GM23338 (cell line): ENCODE data around the gene RNF180. TPM values are rescaled to one million over a fixed set of nuclear protein-coding genes. Genes with fewer than 3 reads are reported as not detected.

Experiments
- ATAC-seq: fragments of 200-7000 bp; cut with Tn5 transposase; 3 replicates; pipeline ENCODE4 v1.9.1; 2020
- DNase-seq: peaks from one replicate; pipeline ENCODE4 v3.0.0-alpha.2; 2015; ENCODE audit warnings: low spot score
- H2AFZ ChIP-seq: fragments of 200-600 bp; sonication (generic); 2 replicates; pipeline ENCODE4 v1.8.0; 2016; ENCODE audit warnings: antibody characterized with exemption, mild to moderate bottlenecking, moderate library complexity
- H3F3A ChIP-seq: fragments of 200-600 bp; sonication (generic); replicated peaks from 2 replicates; pipeline ENCODE4 v1.8.0; 2017; ENCODE audit warnings: antibody characterized with exemption, mixed run types, low read depth
- H3K27ac ChIP-seq: fragments of 200-600 bp; sonication (generic); 2 replicates; pipeline ENCODE4 v1.6.1; 2016; ENCODE audit warnings: low read depth
- H3K27me3 ChIP-seq: fragments of 200-600 bp; sonication (generic); 2 replicates; pipeline ENCODE4 v1.8.0; 2016; ENCODE audit warnings: mild to moderate bottlenecking, mixed run types, moderate library complexity; ENCODE audit not compliant: insufficient read depth
- H3K36me3 ChIP-seq: fragments of 200-600 bp; sonication (generic); 2 replicates; pipeline ENCODE4 v1.8.0; 2016; ENCODE audit warnings: mild to moderate bottlenecking; ENCODE audit not compliant: insufficient read depth
- H3K4me1 ChIP-seq: fragments of 200-600 bp; sonication (generic); 2 replicates; pipeline ENCODE4 v1.8.0; 2016; ENCODE audit warnings: mild to moderate bottlenecking, moderate library complexity; ENCODE audit not compliant: insufficient read depth
- H3K4me2 ChIP-seq: fragments of 200-600 bp; sonication (generic); 2 replicates; pipeline ENCODE4 v1.7.1; 2017; ENCODE audit warnings: mixed run types
- H3K4me3 ChIP-seq: fragments of 200-600 bp; sonication (generic); 2 replicates; pipeline ENCODE4 v1.6.1; 2016; ENCODE audit warnings: mixed run types
- H3K79me2 ChIP-seq: fragments of 200-600 bp; sonication (generic); replicated peaks from 2 replicates; pipeline ENCODE4 v1.8.0; 2017; ENCODE audit warnings: mild to moderate bottlenecking; ENCODE audit not compliant: insufficient read depth
- H3K9me2 ChIP-seq: fragments of 200-600 bp; sonication (generic); 2 replicates; pipeline ENCODE4 v1.8.0; 2017; ENCODE audit not compliant: insufficient read depth
- H4K20me1 ChIP-seq: fragments of 200-600 bp; sonication (generic); replicated peaks from 2 replicates; pipeline ENCODE4 v1.8.0; 2017; ENCODE audit warnings: mild to moderate bottlenecking; ENCODE audit not compliant: insufficient read depth
- H3K27ac Mint-ChIP-seq: 2 replicates; pipeline ENCODE4 v1.8.0; 2020; ENCODE audit warnings: inconsistent platforms, mild to moderate bottlenecking, moderate library complexity, mixed read lengths
- H3K27me3 Mint-ChIP-seq: 3 replicates; pipeline ENCODE4 v1.8.0; 2022; ENCODE audit warnings: low read depth, mild to moderate bottlenecking, moderate library complexity, mixed read lengths, inconsistent platforms; ENCODE audit not compliant: insufficient read depth, poor library complexity
- H3K36me3 Mint-ChIP-seq: 3 replicates; pipeline ENCODE4 v1.8.0; 2021; ENCODE audit warnings: low read depth, mild to moderate bottlenecking, inconsistent platforms, moderate library complexity, mixed read lengths
- H3K4me1 Mint-ChIP-seq: 3 replicates; pipeline ENCODE4 v1.8.0; 2020; ENCODE audit warnings: mild to moderate bottlenecking, inconsistent platforms, mixed read lengths
- H3K4me3 Mint-ChIP-seq: 3 replicates; pipeline ENCODE4 v1.8.0; 2021; ENCODE audit warnings: moderate library complexity, mild to moderate bottlenecking, inconsistent platforms, mixed read lengths
- H3K9me3 Mint-ChIP-seq: 3 replicates; pipeline ENCODE4 v1.8.0; 2020; ENCODE audit warnings: moderate library complexity, mild to moderate bottlenecking, inconsistent platforms, mixed read lengths
- CREB1 ChIP-seq: fragments of 250-450 bp; sonication (Bioruptor Pico); IDR thresholded peaks from 2 replicates; pipeline ENCODE4 v1.5.0; 2020; ENCODE audit warnings: low read depth, mild to moderate bottlenecking, moderate library complexity
- CTCF ChIP-seq, 2 experiments: fragments of 200-600 bp in 1 of 2; sonication (generic) in 1 of 2; conservative IDR thresholded peaks; 2 replicates each; pipeline versions ENCODE4 v1.5.1 to v1.6.1; 2016 to 2017; ENCODE audit warnings: antibody characterized with exemption in 2 of 2, low read depth in 2 of 2, mild to moderate bottlenecking in 2 of 2, moderate library complexity in 1 of 2
- JUNB ChIP-seq: IDR thresholded peaks from one replicate; pipeline ENCODE4 v1.6.1; 2016; ENCODE audit warnings: antibody characterized with exemption; ENCODE audit not compliant: unreplicated experiment
- NANOG ChIP-seq: IDR thresholded peaks from 2 replicates; pipeline ENCODE4 v1.6.1; 2016; ENCODE audit warnings: antibody characterized with exemption, borderline replicate concordance
- REST ChIP-seq: IDR thresholded peaks from one replicate; pipeline ENCODE4 v1.6.1; 2018; ENCODE audit warnings: antibody characterized with exemption; ENCODE audit not compliant: unreplicated experiment
- STAT1 ChIP-seq: IDR thresholded peaks from one replicate; pipeline ENCODE4 v1.6.1; 2016; ENCODE audit warnings: antibody characterized with exemption; ENCODE audit not compliant: unreplicated experiment
- ZNF114 ChIP-seq: fragments of 250-450 bp; sonication (Bioruptor Pico); IDR thresholded peaks from 2 replicates; pipeline ENCODE4 v1.5.0; 2020; ENCODE audit warnings: mild to moderate bottlenecking, moderate library complexity
- ZNF331 ChIP-seq: fragments of 250-450 bp; sonication (Bioruptor Pico); IDR thresholded peaks from 2 replicates; pipeline ENCODE4 v1.5.0; 2020; ENCODE audit warnings: low read depth, mild to moderate bottlenecking, moderate library complexity
- ZNF462 ChIP-seq: fragments of 250-450 bp; sonication (Bioruptor Pico); IDR thresholded peaks from 2 replicates; pipeline ENCODE4 v1.5.0; 2020; ENCODE audit warnings: mild to moderate bottlenecking, moderate library complexity
- polyA plus RNA-seq: library from polyadenylated mRNA; unstranded; fragments of >200 nt; fragmentation: Nextera tagmentation; extraction: Ambion mirVana; gene quantifications from 2 replicates; pipeline ENCODE4 v1.2.1, GENCODE V29; 2016
- total RNA-seq: library from RNA; depleted of rRNA; stranded (reverse); fragments of >200 nt; shearing (Covaris generic); gene quantifications from 2 replicates; pipeline ENCODE4 v1.2.3, GENCODE V29; 2014

Gene RNF180
- total and polyA plus RNA-seq, 2 experiments from 2014 or later = 2.0 to 4.2 TPM

- no peaks in the 10 kb centered on the region for H3K4me1 ChIP-seq
- DNase-seq = no peak
- peaks cover 7% of the 10 kb centered on the region for H3K4me1 Mint-ChIP-seq
- no peaks in the 10 kb centered on the region for H3K27me3 Mint-ChIP-seq
- no peak overlapping the region for H3K4me2 ChIP-seq
- no peak overlapping the region for H3K27ac ChIP-seq
- ATAC-seq = no peak
- no peak overlapping the region for H3K4me3 ChIP-seq
- no peaks in the 10 kb centered on the region for H3K9me2 ChIP-seq
- H3F3A ChIP-seq = no peaks in the 10 kb centered on the region
- no peak overlapping the region for H2AFZ ChIP-seq
- no peaks in the 10 kb centered on the region for H3K9me3 Mint-ChIP-seq
- no peak overlapping the region for H3K4me3 Mint-ChIP-seq
- H3K79me2 ChIP-seq = no peaks in the 10 kb centered on the region
- H3K36me3 Mint-ChIP-seq = no peaks in the 10 kb centered on the region
- TF ChIP-seq CREB1 (no peak), CTCF (conservative IDR thresholded peaks at IDR 0.05; ENCODE audit: low read depth in 2 of 2) (no peak), NANOG (no peak), ZNF331 (CRISPR knock-in tag) (no peak), JUNB (no peak), STAT1 (no peak), ZNF114 (CRISPR knock-in tag) (no peak), REST (no peak), ZNF462 (CRISPR knock-in tag) (no peak)
- H3K36me3 ChIP-seq = no peaks in the 10 kb centered on the region
- no peaks in the 10 kb centered on the region for H4K20me1 ChIP-seq
- no peaks in the 10 kb centered on the region for H3K27me3 ChIP-seq
- H3K27ac Mint-ChIP-seq = no peak overlapping the region
Observed at GRCh38 chr5:64209353-64209752, 43.7 kb downstream of the RNF180 start.
